Measurements from ENCODE around the gene STAT5A. TPM values are rescaled to one million over a fixed set of nuclear protein-coding genes. Genes with fewer than 3 reads are reported as not detected.
A peak's percentile ranks its signal among the peaks of the same experiment; 100 is the strongest.

The STAT5A gene
- total RNA-seq, 5 donors from 2014 or later (not counting 1 experiment from before 2014, with no cell fraction given): 141 to 160 (median 147) TPM

DNA sequence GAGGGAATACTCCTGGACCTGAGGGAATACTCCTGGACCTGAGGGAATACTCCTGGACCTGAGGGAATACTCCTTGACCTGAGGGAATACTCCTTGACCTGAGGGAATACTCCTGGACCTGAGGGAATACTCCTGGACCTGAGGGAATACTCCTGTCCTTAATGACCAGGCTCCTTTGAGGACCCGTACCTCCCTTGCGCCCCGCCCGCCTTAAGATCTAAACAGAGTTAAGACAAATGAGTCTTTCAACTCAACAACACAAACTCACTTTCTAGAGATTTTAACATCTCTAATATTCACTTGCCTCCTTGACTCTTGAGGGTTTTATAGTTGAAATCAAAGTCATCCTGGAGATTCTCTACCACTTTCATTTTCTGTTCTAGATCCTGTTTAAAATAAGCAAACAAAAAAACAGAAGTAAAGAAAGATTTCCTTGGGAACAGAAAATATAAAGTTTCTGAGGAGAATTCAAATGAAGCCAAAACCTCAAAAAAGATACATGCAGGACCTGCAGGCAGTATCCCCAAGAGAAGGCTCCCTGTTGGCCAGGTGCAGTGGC lies 50.2 kb downstream of the STAT5A start:
- H3K27ac Mint-ChIP-seq: peak overlapping the region; percentile 86 to 93
- WGBS (ENCODE audit: insufficient coverage): no CpG with 5 or more reads among the region's 4 CpGs
- no peaks in the 10 kb centered on the region for H3K27me3 Mint-ChIP-seq
- ATAC-seq (replicated peaks in 1 of 4): no peak
- H3K4me1 Mint-ChIP-seq: peaks cover 35 to 61% (median 58%) of the 10 kb centered on the region in 3 donors
- peak overlapping the region; percentile 23 to 57 (median 51) for H3K4me3 Mint-ChIP-seq
- H3K9me3 Mint-ChIP-seq: no peaks in the 10 kb centered on the region
- ChIA-PET POLR2A (no interaction called here), CTCF (no interaction called here)
- peaks cover 42% of the 10 kb centered on the region for H3K36me3 Mint-ChIP-seq
- Histone ChIP-seq H3K36me3 (ENCODE audit: control insufficient read depth in 2 of 2, extremely low read depth in 1 of 2, insufficient read depth in 1 of 2, low read length in 1 of 2) (peaks cover 12 to 66% of the 10 kb centered on the region in 2 donors), H3K9me3 (no peaks in the 10 kb centered on the region), H3K27me3 (replicated peaks in 1 of 2; ENCODE audit: control insufficient read depth in 2 of 2, extremely low read depth in 1 of 2, insufficient read depth in 2 of 2, low read length in 1 of 2) (no peaks in the 10 kb centered on the region), H3K4me1 (ENCODE audit: control insufficient read depth in 1 of 2, extremely low read depth in 1 of 2, insufficient read depth in 2 of 2, low read length in 2 of 2) (peaks cover 15 to 47% of the 10 kb centered on the region in 2 experiments), H3K27ac (ENCODE audit: low read length) (peak overlapping the region; percentile 31), H3K4me3 (ENCODE audit: control insufficient read depth in 1 of 2, extremely low read depth in 1 of 2, low read length in 1 of 2) (no peak overlapping the region)
- peak in 1 of 35 experiments; percentile 23 for DNase-seq

DNA sequence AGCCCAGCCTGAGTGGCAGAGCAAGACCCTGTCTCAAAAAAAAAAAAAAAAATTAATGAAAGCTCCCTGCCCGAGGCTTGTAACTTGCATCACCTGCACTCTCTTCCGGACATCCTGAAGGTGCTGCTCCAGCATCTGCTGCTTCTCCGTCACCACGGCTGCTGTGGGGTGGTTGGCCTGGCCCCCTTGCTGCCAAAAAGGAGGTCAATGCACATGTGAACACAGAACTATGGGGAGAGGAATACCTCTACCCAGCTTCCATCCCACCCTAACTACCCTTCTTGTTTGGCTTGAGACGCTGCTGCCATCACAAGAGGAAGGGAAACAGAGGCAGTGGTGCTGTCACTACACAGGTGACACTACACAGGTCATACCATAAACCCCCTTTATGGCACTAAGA lies 50.9 kb downstream of the STAT5A start:
- DNase-seq (no peak), ATAC-seq (replicated peaks in 1 of 4) (no peak)
- POLR2A ChIA-PET: interaction anchor here (0.6 to 2.7 kb wide), 4 partner anchors 49 to 126 kb away, joined by 3 to 6 read pairs (median 4); partner anchors contain the start of gene STAT3 (in 1 of the 2)
- CTCF ChIA-PET: interaction anchor here in 1 of 2 donors (0.7 kb wide), 1 partner anchor 22 kb away, joined by 3 read pairs; no protein-coding TSS in a partner anchor
- H3K4me3 ChIP-seq (ENCODE audit: control insufficient read depth in 1 of 2, extremely low read depth in 1 of 2, low read length in 1 of 2): no peak overlapping the region
- H3K4me3 Mint-ChIP-seq: peak overlapping the region in 2 of 3 donors; percentile 11 to 39
- no peak overlapping the region for H3K27ac ChIP-seq (ENCODE audit: low read length)
- H3K27me3 ChIP-seq (replicated peaks in 1 of 2; ENCODE audit: control insufficient read depth in 2 of 2, extremely low read depth in 1 of 2, insufficient read depth in 2 of 2, low read length in 1 of 2): no peaks in the 10 kb centered on the region
- H3K9me3 ChIP-seq: no peaks in the 10 kb centered on the region
- peaks cover 15 to 47% of the 10 kb centered on the region in 2 experiments for H3K4me1 ChIP-seq (ENCODE audit: control insufficient read depth in 1 of 2, extremely low read depth in 1 of 2, insufficient read depth in 2 of 2, low read length in 2 of 2)
- H3K27me3 Mint-ChIP-seq: no peaks in the 10 kb centered on the region
- H3K9me3 Mint-ChIP-seq: no peaks in the 10 kb centered on the region
- peaks cover 12 to 64% of the 10 kb centered on the region in 2 donors for H3K36me3 ChIP-seq (ENCODE audit: control insufficient read depth in 2 of 2, extremely low read depth in 1 of 2, insufficient read depth in 1 of 2, low read length in 1 of 2)
- H3K27ac Mint-ChIP-seq: peak overlapping the region; percentile 86 to 92
- peaks cover 42% of the 10 kb centered on the region for H3K36me3 Mint-ChIP-seq
- H3K4me1 Mint-ChIP-seq: peaks cover 35 to 64% (median 60%) of the 10 kb centered on the region in 3 donors
- WGBS (ENCODE audit: insufficient coverage): 100% methylated on average over 3 of the region's 5 CpGs

- H3K27ac Mint-ChIP-seq: peak overlapping the region; percentile 82 to 85
- ChIA-PET POLR2A (interaction anchor here (0.6 to 2.7 kb wide), 6 partner anchors 15 to 67 kb away, joined by 3 to 8 read pairs (median 5); partner anchors contain the start of gene STAT3 (in 1 of the 2)), CTCF (interaction anchor here in 1 of 2 donors (0.7 to 1.9 kb wide), 4 partner anchors 9 to 48 kb away, joined by 3 to 15 read pairs (median 4); partner anchors contain the start of gene STAT3)
- peak overlapping the region; percentile 44 for H3K27ac ChIP-seq (ENCODE audit: low read length)
- peak in 5 of 35 experiments; percentile 5 to 45 (median 18) for DNase-seq
- H3K4me1 ChIP-seq (ENCODE audit: control insufficient read depth in 1 of 2, extremely low read depth in 1 of 2, insufficient read depth in 2 of 2, low read length in 2 of 2): peaks cover 15 to 47% of the 10 kb centered on the region in 2 experiments
- no peaks in the 10 kb centered on the region for H3K9me3 ChIP-seq
- no peaks in the 10 kb centered on the region for H3K27me3 Mint-ChIP-seq
- peaks cover 35 to 58% (median 56%) of the 10 kb centered on the region in 3 donors for H3K4me1 Mint-ChIP-seq
- peak in 3 of 4 experiments; percentile 19 to 40 (median 22) for ATAC-seq (replicated peaks in 1 of 4)
- peaks cover 8 to 63% of the 10 kb centered on the region in 2 donors for H3K36me3 ChIP-seq (ENCODE audit: control insufficient read depth in 2 of 2, extremely low read depth in 1 of 2, insufficient read depth in 1 of 2, low read length in 1 of 2)
- no peak overlapping the region for H3K4me3 ChIP-seq (ENCODE audit: control insufficient read depth in 1 of 2, extremely low read depth in 1 of 2, low read length in 1 of 2)
- no peak overlapping the region for H3K4me3 Mint-ChIP-seq
- H3K9me3 Mint-ChIP-seq: no peaks in the 10 kb centered on the region
- H3K27me3 ChIP-seq (replicated peaks in 1 of 2; ENCODE audit: control insufficient read depth in 2 of 2, extremely low read depth in 1 of 2, insufficient read depth in 2 of 2, low read length in 1 of 2): no peaks in the 10 kb centered on the region
- peaks cover 49% of the 10 kb centered on the region for H3K36me3 Mint-ChIP-seq
Measured at GRCh38 chr17:42340691-42341127, 52.4 kb downstream of the STAT5A start.

DNA sequence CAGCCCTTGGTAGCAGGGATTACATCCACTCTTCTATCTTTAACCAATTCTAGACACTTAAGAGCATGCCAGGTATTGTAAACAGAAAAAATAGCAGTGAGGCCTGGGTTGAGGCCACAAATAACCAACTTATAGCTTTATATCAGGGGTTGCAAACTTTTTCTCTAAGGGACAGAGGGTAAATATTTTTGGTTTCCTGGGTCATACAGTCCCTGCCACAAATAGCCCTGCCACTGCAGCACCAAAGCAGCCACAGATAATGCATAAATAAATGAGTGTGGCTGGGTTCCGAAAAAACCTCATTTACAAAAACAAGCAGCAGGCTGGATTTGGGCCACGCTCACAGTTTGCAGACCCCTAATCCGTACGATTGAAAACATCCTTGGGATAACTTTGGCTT lies 53.3 kb downstream of the STAT5A start:
- peaks cover 11 to 64% of the 10 kb centered on the region in 2 donors for H3K36me3 ChIP-seq (ENCODE audit: control insufficient read depth in 2 of 2, extremely low read depth in 1 of 2, insufficient read depth in 1 of 2, low read length in 1 of 2)
- Mint-ChIP-seq H3K27me3 (no peaks in the 10 kb centered on the region), H3K9me3 (no peaks in the 10 kb centered on the region), H3K27ac (peak overlapping the region; percentile 82 to 85), H3K36me3 (peaks cover 53% of the 10 kb centered on the region), H3K4me3 (no peak overlapping the region), H3K4me1 (peaks cover 35 to 54% (median 53%) of the 10 kb centered on the region in 3 donors)
- WGBS (ENCODE audit: insufficient coverage): 100% methylated on average over 2 of the region's 4 CpGs
- ATAC-seq (replicated peaks in 1 of 4) (no peak), DNase-seq (no peak)
- ChIA-PET CTCF (interaction anchor here in 1 of 2 donors (1.6 to 1.9 kb wide), 2 partner anchors 16 to 47 kb away, joined by 3 to 15 read pairs; partner anchors contain the start of gene STAT3), POLR2A (interaction anchor here (0.5 to 2.7 kb wide), 3 partner anchors 10 to 47 kb away, joined by 3 to 6 read pairs (median 4); partner anchors contain the start of gene STAT3 (in 1 of the 2))
- H3K4me1 ChIP-seq (ENCODE audit: control insufficient read depth in 1 of 2, extremely low read depth in 1 of 2, insufficient read depth in 2 of 2, low read length in 2 of 2): peaks cover 11 to 44% of the 10 kb centered on the region in 2 experiments
- no peak overlapping the region for H3K4me3 ChIP-seq (ENCODE audit: control insufficient read depth in 1 of 2, extremely low read depth in 1 of 2, low read length in 1 of 2)
- H3K27me3 ChIP-seq (replicated peaks in 1 of 2; ENCODE audit: control insufficient read depth in 2 of 2, extremely low read depth in 1 of 2, insufficient read depth in 2 of 2, low read length in 1 of 2): no peaks in the 10 kb centered on the region
- peak overlapping the region; percentile 59 for H3K27ac ChIP-seq (ENCODE audit: low read length)
- H3K9me3 ChIP-seq: no peaks in the 10 kb centered on the region

- H3K4me3 ChIP-seq (ENCODE audit: control insufficient read depth in 1 of 2, extremely low read depth in 1 of 2, low read length in 1 of 2): no peak overlapping the region
- no peaks in the 10 kb centered on the region for H3K9me3 Mint-ChIP-seq
- H3K27me3 ChIP-seq (replicated peaks in 1 of 2; ENCODE audit: control insufficient read depth in 2 of 2, extremely low read depth in 1 of 2, insufficient read depth in 2 of 2, low read length in 1 of 2): no peaks in the 10 kb centered on the region
- H3K9me3 ChIP-seq: no peaks in the 10 kb centered on the region
- H3K4me3 Mint-ChIP-seq: peak overlapping the region in 1 of 3 donors; percentile 1
- peaks cover 35 to 51% (median 50%) of the 10 kb centered on the region in 3 donors for H3K4me1 Mint-ChIP-seq
- CTCF ChIA-PET: interaction anchor here (0.6 to 1.4 kb wide), 2 partner anchors 51 to 64 kb away, joined by 3 to 6 read pairs; no protein-coding TSS in a partner anchor
- H3K27me3 Mint-ChIP-seq: no peaks in the 10 kb centered on the region
- POLR2A ChIA-PET: interaction anchor here (0.5 to 0.7 kb wide), 6 partner anchors 27 to 1018 kb away, joined by 3 to 9 read pairs (median 4); no protein-coding TSS in a partner anchor
- peaks cover 11 to 60% of the 10 kb centered on the region in 2 donors for H3K36me3 ChIP-seq (ENCODE audit: control insufficient read depth in 2 of 2, extremely low read depth in 1 of 2, insufficient read depth in 1 of 2, low read length in 1 of 2)
- peak overlapping the region; percentile 59 for H3K27ac ChIP-seq (ENCODE audit: low read length)
- peaks cover 54% of the 10 kb centered on the region for H3K36me3 Mint-ChIP-seq
- peak overlapping the region; percentile 82 to 85 for H3K27ac Mint-ChIP-seq
- ATAC-seq (replicated peaks in 1 of 4): peak; percentile 12 to 75 (median 50)
- 53% methylated on average over 4 of the region's 9 CpGs for WGBS (ENCODE audit: insufficient coverage)
- H3K4me1 ChIP-seq (ENCODE audit: control insufficient read depth in 1 of 2, extremely low read depth in 1 of 2, insufficient read depth in 2 of 2, low read length in 2 of 2): peaks cover 9 to 37% of the 10 kb centered on the region in 2 experiments
- peak in 2 of 35 experiments; percentile 22 to 28 for DNase-seq
Measured at GRCh38 chr17:42342242-42343008, 54.1 kb downstream of the STAT5A start.

Data from T-cell (primary cell).